Ascending aorta (tissue), 2 donors: Measurements from ENCODE around the gene PERM1. TPM values are rescaled to one million over a fixed set of nuclear protein-coding genes. Genes with fewer than 3 reads are reported as not detected.

Experiments
- DNase-seq, 2 donors: peaks; one replicate each; pipeline ENCODE4 v3.0.0-alpha.2; 2019; ENCODE audit warnings: low spot score in 2 of 2
- H3K27ac ChIP-seq, 2 donors: fragments of 200-600 bp; sonication (generic); one replicate each; pipeline ENCODE4 v1.5.1; 2016 to 2017; ENCODE audit warnings: mild to moderate bottlenecking in 1 of 2
- H3K27me3 ChIP-seq: fragments of 200-600 bp; sonication (generic); one replicate; pipeline ENCODE4 v1.5.1; 2017
- H3K36me3 ChIP-seq, 2 donors: fragments of 200-600 bp; sonication (generic); one replicate each; pipeline ENCODE4 v1.5.1; 2016
- H3K4me1 ChIP-seq, 2 donors: fragments of 200-600 bp; sonication (generic); one replicate each; pipeline ENCODE4 v1.5.1; 2016 to 2017; ENCODE audit warnings: mild to moderate bottlenecking in 1 of 2
- H3K4me3 ChIP-seq, 2 donors: fragments of 200-600 bp; sonication (generic); one replicate each; pipeline ENCODE4 v1.5.1; 2016 to 2017; ENCODE audit warnings: mild to moderate bottlenecking in 1 of 2
- H3K9me3 ChIP-seq, 2 donors: fragments of 200-600 bp; sonication (generic); one replicate each; pipeline ENCODE4 v1.5.1; 2016
- intact Hi-C: fragments of 100-400 bp; cut with DNase I; formaldehyde crosslinking; loops from one replicate; pipeline ENCODE4 v1.15.1; 2023
- total RNA-seq: library from RNA; depleted of rRNA; stranded (reverse); fragments of >200 nt; gene quantifications from one replicate; pipeline ENCODE4 v1.1.0, GENCODE V29; 2016
- TF ChIP-seq, protein P1 (sequence below), 3 experiments: fragments of 200-600 bp in 2 of 3; fragments of 450-650 bp in 1 of 3; sonication (generic) in 2 of 3; IDR thresholded peaks; one replicate each; pipeline ENCODE4 v1.5.1; 2016 to 2019; ENCODE audit warnings: antibody characterized with exemption in 3 of 3, mild to moderate bottlenecking in 1 of 3, moderate library complexity in 1 of 3

Gene PERM1
- total RNA-seq, 1 donor from 2014 or later = not detected

DNA sequence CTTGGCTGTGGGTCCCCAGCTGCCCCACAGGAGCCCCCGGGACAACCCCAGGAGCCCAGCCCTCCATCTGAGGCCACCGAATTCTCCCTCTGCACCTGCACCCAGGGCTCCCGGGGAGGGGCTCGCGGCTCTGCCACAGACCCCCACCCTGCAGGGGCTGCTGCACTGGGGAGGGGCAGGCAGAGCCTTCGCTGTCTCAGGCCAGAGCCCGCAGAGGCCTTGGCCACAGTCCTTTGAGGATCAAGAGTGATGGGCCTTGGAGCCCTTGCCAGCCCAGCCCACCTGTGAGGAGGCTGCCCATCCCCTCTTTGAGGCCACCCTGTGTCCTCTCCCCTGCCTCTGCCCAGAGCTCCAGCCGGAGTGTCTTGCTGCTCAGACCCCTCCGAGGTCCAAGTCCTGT, 6.5 kb downstream of the PERM1 start:
- Histone ChIP-seq H3K27me3 (peaks cover 26% of the 10 kb centered on the region), H3K36me3 (no peaks in the 10 kb centered on the region), H3K9me3 (no peaks in the 10 kb centered on the region), H3K4me3 (no peak overlapping the region), H3K4me1 (peaks cover 2 to 3% of the 10 kb centered on the region in 2 donors), H3K27ac (no peak overlapping the region)
- TF ChIP-seq, protein P1, sequence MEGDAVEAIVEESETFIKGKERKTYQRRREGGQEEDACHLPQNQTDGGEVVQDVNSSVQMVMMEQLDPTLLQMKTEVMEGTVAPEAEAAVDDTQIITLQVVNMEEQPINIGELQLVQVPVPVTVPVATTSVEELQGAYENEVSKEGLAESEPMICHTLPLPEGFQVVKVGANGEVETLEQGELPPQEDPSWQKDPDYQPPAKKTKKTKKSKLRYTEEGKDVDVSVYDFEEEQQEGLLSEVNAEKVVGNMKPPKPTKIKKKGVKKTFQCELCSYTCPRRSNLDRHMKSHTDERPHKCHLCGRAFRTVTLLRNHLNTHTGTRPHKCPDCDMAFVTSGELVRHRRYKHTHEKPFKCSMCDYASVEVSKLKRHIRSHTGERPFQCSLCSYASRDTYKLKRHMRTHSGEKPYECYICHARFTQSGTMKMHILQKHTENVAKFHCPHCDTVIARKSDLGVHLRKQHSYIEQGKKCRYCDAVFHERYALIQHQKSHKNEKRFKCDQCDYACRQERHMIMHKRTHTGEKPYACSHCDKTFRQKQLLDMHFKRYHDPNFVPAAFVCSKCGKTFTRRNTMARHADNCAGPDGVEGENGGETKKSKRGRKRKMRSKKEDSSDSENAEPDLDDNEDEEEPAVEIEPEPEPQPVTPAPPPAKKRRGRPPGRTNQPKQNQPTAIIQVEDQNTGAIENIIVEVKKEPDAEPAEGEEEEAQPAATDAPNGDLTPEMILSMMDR (IDR thresholded peaks at IDR 0.05) = no peak
- no peak for DNase-seq
- intact Hi-C loops = no loop called here

DNA sequence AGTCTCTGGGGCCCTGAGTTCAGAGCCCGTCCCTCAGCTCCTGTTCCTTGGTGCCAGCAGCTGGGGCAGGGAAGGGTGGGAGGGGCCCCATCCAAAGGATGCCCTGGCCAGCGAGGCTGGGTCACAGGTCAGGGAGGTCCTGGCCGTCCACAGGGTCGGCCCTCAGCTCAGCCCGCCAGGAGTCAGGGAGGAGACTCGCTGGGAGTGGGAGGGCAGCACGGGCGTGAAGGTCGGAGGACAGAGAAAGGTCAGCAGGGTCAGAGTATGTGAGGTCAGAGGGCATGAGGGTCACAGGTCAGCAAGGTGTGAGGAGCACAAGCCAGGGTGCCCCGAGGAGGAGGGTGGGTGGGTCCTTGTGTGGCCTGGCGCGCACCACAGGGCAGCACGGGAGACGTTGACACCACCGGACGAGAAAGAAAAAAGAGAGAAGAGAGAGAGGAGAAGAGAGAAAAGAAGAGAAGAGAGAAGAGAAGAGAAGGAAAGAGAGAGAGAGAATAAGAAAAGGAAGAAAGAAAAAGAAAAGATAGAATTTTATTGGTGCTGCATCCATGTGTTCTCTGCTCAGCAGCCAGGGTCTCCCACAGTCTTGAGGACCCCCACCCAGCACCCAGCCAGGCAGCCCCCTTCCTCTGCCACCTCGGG, 7.1 kb downstream of the PERM1 start:
- Histone ChIP-seq H3K36me3 (no peaks in the 10 kb centered on the region), H3K27ac (no peak overlapping the region), H3K4me3 (no peak overlapping the region), H3K4me1 (peaks cover 2 to 3% of the 10 kb centered on the region in 2 donors), H3K9me3 (no peaks in the 10 kb centered on the region), H3K27me3 (peaks cover 26% of the 10 kb centered on the region)
- intact Hi-C loops = no loop called here
- TF ChIP-seq, protein P1 (IDR thresholded peaks at IDR 0.05) = no peak
- no peak for DNase-seq

DNA sequence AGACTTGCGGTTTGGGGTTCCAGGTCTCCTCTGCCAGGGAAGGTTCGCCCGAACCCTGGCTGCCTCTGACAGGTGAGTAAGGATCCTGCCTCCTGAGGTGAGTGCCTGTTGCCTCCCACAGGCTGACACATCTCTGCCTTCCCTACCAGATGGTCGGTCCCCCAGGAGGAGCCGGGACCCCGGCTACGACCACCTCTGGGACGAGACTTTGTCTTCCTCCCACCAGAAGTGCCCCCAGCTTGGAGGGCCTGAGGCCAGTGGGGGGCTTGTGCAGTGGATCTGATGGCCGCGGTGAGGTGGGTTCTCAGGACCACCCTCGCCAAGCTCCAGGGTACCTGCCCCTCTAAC, 7.6 kb downstream of the PERM1 start:
- intact Hi-C loops = no loop called here
- peaks cover 26% of the 10 kb centered on the region for H3K27me3 ChIP-seq
- no peaks in the 10 kb centered on the region for H3K9me3 ChIP-seq
- TF ChIP-seq, protein P1 (IDR thresholded peaks at IDR 0.05) = no peak
- no peaks in the 10 kb centered on the region for H3K36me3 ChIP-seq
- no peak overlapping the region for H3K4me3 ChIP-seq
- H3K4me1 ChIP-seq = peaks cover 2 to 3% of the 10 kb centered on the region in 2 donors
- DNase-seq = no peak
- H3K27ac ChIP-seq = no peak overlapping the region

GRCh38 chr1:973459-974292, 8.2 kb downstream of the PERM1 start:
- intact Hi-C loops = no loop called here
- TF ChIP-seq, protein P1 (IDR thresholded peaks at IDR 0.05) = no peak
- Histone ChIP-seq H3K27me3 (peaks cover 26% of the 10 kb centered on the region), H3K9me3 (no peaks in the 10 kb centered on the region), H3K4me1 (peaks cover 2 to 3% of the 10 kb centered on the region in 2 donors), H3K27ac (no peak overlapping the region), H3K4me3 (no peak overlapping the region), H3K36me3 (no peaks in the 10 kb centered on the region)
- DNase-seq = no peak

GRCh38 chr1:972726-973458, 9.0 kb downstream of the PERM1 start:
- no peak overlapping the region for H3K27ac ChIP-seq
- H3K9me3 ChIP-seq = no peaks in the 10 kb centered on the region
- H3K27me3 ChIP-seq = peaks cover 26% of the 10 kb centered on the region
- no peaks in the 10 kb centered on the region for H3K36me3 ChIP-seq
- no peak for DNase-seq
- intact Hi-C loops = no loop called here
- no peak overlapping the region for H3K4me3 ChIP-seq
- peaks cover 2 to 3% of the 10 kb centered on the region in 2 donors for H3K4me1 ChIP-seq
- TF ChIP-seq, protein P1 (IDR thresholded peaks at IDR 0.05) = no peak
